Measurements from ENCODE around the gene ZDHHC11.
"Not testable (repeated sequence)": the region's sequence is repeated elsewhere in the genome, so short reads cannot be mapped to it uniquely, and the experiment has no call there.

The ZDHHC11 gene

DNA sequence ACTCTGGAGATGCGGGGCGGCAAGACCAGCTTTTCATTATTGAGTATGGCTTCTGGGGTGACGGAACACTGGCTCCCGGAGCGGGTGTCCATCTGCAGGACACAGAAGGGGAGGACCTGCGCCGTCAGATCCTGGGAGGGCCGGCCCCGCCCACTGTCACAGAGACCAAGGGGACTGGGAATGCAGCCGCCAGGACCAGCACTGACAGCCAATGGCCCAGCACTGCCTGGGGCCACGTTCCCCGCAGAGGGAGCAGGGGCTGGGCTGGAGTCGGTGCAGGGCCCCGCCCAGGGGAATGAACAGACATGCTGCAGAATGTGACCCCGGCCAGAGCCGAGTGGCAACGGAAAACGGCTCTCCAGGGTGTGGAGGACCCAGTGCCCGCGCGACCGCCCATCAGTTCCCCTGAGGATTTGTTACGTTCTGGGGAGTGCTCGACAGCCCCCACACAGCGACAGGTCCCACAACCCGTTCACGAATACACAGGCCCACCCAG, at the start of gene ZDHHC11:
ZDHHC11 (minus strand) TSS at position 476 of the 496 bp plus-strand sequence; CDS start at position 92, 384 bp downstream.
- DNase-seq: peak; percentile 45

GRCh38 chr5:893711-894110, 42.9 kb upstream of the ZDHHC11 start:
- DNase-seq: no peak

GRCh38 chr5:893137-893506, 42.3 kb upstream of the ZDHHC11 start:
- DNase-seq: no peak

GRCh38 chr5:892394-893136, 41.8 kb upstream of the ZDHHC11 start, which contains the start of the genes BRD9 and TRIP13:
TSS of gene BRD9 (minus strand) at chr5:892801. CDS start at chr5:892657, 144 bp downstream.
TSS of gene TRIP13 (plus strand) at chr5:892884. CDS start at chr5:892999, 115 bp downstream.
- peak; percentile 90 for DNase-seq

- DNase-seq: no peak
These were observed 41.1 kb upstream of the ZDHHC11 start for GRCh38 chr5:891837-892393.

DNA sequence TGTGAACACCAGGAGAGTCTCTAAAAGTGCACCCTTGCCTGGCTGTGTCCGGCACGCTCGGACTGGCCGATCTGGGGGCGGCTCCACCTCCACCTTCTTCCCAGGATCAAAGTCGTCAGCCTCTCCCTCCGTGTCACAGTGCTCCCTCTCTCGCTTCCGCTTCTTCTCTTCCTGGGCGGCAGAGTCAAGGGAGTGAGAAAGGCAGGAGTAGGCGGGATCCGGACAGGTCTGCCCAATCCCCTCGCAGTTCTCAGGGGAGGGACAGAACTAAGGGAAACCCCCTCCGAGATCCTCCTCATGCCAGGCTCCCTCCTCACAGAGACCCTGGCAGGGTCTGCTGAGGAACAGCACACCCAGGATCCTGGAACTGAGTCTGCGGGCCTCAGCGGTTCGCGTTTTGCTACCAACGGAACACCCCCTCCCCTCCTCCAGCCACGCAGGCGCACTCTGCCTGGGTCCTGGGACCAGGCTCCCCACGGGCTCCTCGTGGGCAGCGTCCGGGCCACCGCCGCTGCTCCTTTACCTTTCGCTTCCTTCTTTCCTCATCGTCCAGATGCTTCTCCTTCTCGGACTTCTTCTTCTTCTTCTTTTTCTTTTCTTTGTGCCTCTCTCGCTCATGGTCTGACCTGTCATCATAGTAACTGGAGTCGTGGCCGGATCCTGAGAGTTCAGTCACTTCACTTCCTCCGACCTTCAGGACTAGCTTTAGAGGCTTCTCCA, 40.5 kb upstream of the ZDHHC11 start:
- DNase-seq: no peak

DNA sequence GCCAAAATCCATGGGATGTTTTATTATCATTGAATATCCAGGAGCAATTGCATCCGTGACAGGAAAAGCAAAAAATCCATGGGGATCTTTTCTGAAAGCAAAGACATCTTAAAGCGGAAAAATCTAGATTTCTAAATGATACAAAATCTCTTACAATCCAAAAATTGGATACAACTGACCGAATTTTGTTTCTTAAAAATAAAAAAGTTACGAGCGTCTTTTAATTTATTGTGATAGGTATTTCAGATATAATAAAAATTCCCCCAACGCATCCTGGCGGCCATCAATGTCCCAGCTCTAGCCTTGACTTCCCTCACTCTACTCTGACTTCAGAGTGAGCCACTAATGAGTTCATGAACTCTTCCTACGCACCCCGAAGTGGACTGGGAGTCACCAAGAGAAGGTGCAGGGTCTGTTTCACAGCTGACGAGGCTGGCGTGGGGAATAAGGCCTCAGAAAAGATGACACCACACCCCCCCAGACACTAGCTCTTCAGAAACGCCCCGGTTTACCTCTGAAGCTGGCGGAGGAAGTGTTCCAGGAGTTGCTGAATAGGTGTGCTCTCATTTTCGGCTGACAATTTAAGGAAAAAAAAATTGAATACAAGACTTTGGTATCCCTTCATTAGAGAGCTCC, 38.4 kb upstream of the ZDHHC11 start:
- DNase-seq: no peak

DNA sequence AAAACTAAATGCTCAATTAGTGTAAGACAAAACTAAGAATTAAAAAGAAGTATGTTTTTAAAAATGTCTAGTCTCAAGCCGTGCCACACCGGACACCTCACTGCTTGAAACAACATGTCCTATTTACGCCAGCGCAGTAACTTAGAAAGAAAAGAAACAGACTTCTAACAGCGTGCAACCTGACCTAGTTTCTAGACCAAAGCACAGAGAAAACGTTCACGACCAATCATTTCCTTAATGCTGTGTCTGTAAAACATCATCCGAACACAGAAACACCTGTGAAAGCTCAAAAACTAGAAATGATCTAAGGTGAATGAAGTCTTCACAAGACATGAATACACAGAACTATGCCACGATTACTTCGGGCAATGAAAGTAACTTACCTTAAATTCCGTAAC, 37.9 kb upstream of the ZDHHC11 start:
- DNase-seq: no peak

DNA sequence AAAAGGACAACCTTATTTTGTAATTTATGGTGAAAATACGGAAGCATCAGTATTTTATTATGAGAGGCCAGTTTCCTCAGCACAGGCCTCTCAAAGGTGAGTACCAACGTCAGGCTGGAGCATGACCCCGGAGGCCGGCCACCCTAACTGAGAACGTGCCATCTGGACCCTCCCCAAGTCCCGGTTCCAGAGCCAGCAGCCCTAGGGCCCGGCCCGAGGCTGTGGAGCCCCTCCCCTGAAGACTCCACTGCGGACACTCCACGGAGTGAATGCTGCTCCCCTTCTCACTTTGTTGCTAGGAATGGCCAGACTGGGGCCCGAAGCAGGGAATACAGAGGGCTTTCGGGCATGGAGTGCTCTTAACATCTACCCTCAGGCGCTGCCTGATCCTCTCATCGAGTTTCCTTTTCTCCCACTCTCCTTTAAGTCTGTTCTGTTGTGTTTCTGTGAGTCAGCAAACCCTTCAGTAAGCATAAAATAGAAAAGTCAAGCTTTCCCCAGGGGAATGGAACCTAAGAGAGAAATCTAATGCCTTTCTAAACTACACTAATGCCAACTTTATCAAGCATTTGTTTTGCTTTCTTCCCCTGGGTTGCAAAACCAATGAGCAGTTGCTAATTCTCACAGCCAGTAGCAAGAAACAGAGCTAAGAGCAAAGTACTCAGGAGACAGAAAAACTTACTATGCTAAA, 37.3 kb upstream of the ZDHHC11 start:
- no peak for DNase-seq

- no peak for DNase-seq
These were observed 36.0 kb upstream of the ZDHHC11 start for GRCh38 chr5:886716-887325.

DNA sequence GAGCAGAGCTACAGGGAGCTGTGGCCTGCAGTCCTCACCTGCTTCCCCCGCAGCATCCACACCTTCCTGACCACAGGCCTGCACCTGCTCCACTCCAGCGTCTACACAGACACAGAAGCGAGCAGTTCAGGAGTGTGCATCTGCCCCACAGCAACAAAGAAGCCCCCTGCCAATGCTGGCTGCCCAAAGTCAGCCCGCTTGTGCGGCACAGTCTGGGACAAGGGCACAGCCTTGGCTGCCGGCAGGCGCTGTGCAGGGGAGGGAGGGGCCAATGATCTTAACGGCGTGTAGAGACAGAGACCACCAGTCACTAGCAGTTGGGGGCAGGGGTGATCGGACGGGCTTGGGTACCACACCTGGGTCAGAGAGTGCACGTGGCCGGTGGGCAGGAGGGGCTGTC, 35.2 kb upstream of the ZDHHC11 start:
- no peak for DNase-seq

DNA sequence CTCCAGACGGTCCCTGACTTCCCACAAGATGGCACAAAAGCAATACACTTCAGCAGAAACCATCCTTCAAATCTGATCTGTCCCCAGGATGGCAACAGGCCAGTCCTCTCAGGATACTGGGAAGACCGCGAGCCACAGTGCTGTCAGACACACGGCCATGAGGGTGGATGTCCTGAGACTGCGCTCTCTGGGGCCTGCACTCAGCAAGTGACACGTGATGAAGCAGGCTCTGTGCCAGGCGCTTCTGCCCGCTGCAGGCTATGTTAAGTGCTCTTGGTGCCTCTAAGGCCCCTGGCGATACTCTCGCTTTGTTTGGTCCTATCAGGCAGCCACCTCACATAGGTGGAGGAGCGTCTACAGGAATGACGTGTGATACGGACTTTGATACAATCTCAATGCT, 34.7 kb upstream of the ZDHHC11 start:
- DNase-seq: no peak

GRCh38 chr5:885127-885442, 34.3 kb upstream of the ZDHHC11 start:
- DNase-seq: no peak

DNA sequence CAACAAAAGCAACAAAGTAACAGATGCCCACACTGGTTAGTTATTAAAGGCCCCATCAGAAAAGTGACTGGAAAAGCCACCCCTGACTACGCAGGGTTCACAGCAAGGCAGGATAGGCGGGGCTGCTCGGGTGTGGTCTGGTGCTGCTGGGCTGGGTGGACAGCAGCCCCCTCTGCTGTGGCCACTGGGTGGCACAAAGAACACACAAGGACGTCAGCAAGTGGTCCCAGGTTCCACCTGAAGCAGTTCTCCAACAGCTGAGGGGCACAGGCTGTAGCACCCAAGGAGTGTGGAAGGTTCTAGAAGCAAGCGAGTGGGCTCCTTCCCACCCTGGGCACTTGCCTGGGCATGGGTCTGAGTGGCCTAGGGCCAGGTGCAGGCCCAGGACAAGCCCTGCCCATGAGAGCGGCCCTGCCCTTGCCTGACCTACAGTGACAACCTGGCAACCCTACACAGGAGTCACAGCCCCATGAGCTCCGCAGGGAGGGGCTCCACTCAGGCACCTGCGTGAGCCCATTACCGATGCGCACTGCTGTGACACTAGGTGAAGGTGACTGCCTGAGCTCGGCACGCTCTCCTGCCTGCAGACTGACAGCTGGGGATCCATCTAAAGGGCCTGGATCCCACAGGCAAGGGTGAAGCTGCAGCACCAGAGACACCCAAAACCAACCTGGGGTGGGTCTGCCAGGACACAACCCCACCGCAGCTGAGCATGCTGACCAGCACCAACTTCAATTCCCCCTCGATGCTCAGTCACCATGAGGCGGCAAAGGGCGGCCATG, 33.8 kb upstream of the ZDHHC11 start:
- DNase-seq: no peak

DNA sequence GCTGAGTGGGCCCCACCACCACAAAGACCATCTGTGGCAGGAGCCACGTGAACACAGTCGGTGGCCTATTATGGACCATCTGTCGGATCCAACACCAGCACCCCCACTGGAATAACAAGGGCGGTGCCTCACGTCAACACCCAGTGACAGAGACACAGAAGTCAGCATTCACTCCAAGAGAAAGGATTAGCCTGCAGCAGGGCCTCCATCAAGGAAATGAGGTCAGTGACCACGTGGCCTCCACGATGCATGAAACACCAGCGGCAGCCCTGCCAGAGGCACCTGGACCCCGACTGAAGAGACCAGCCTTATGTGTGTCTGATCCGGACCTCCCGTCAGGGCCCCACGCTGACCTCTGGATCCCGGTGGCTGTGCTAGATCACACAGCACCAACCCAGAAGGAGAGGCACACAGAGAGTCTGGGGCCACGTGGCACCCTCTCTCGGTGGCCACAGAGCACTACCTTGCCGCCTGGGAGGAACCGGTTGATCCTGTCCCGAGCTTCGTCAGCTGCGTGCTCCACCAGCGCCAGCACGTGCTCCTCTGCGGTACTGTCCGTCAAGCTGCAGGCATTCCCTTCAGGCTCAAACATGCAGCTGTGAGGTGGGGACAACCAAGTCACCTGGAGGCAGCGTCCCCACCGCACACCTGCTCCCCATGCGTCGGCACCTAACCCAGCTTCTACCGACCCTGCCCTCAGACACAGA, 32.8 kb upstream of the ZDHHC11 start:
- DNase-seq: no peak

DNA sequence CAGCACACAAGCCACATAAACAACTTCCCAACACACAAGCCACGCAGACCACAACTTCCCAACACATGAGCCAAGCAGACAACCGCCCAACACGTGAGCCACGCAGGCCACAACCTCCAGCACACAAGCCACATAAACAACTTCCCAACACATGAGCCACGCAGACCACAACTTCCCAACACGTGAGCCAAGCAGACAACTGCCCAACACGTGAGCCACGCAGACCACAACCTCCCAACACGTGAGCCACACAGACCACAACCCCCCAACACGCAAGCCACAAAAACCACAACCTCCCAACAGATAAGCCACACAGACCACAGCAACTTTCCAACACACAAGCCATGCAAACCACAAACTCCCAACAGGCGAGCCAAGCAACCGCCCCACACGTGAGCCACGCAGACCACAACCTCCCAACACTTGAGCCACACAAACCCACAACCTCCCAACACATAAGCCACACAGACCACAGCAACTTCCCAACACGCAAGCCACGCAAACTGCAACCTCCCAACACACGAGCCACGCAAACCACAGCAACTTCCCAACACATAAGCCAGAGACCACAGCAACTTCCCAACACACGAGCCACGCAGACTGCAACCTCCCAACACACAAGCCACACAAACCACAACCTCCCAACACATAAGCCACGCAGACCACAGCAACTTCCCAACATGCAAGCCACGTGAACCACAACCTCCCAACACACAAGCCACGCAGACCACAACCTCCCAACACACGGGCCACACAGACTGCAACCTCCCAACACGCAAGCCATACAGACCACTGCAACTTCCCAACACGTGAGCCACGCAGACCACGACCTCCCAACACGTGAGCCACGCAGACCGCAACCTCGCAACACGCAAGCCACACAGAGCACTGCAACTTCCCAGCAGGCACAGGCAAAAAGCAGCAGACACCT, 31.7 kb upstream of the ZDHHC11 start:
- no peak for DNase-seq

- no peak for DNase-seq
These were observed 30.8 kb upstream of the ZDHHC11 start for GRCh38 chr5:881551-881935.

DNA sequence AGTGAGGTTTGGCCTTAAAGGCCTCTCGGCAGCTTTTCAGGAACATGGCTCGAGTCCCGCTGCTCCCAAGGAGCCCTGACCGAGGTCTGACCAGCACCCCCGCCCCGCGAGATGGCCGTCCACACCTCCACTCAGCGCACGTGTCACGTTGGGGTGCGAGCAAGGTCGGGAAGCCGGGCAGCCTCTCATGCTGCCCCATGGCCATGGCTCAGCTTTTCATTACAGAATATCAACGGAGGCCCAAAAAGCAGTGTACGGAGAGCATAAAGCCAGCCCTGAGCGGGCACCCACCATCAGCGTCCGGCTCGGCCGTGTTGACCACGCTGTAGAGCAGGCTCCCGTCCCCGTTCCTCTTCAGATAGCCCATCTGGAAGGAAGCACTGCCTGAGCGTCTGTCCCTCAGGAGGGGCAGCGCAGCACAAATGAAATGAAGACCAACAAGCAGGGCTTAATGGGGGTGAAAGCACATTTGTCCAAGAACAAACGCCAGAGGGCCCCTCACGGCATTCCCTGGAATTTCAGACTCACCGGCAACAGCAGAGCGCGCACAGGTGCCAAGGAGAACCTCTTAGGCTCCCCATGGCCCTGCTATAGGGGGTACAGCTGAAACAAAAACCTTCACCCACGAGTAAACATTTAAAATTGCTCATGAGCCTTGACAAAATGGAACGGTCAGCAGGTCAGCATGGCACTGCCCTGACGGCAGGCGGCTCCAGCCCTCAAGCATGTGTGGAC, 30.2 kb upstream of the ZDHHC11 start:
- no peak for DNase-seq

- DNase-seq: not testable (repeated sequence)
These were observed 27.9 kb upstream of the ZDHHC11 start for GRCh38 chr5:878677-879076.
